ENCODE measurements around the gene FBXL19.
"Not testable (repeated sequence)": the region's sequence is repeated elsewhere in the genome, so short reads cannot be mapped to it uniquely, and the experiment has no call there.

FBXL19 gene

DNA sequence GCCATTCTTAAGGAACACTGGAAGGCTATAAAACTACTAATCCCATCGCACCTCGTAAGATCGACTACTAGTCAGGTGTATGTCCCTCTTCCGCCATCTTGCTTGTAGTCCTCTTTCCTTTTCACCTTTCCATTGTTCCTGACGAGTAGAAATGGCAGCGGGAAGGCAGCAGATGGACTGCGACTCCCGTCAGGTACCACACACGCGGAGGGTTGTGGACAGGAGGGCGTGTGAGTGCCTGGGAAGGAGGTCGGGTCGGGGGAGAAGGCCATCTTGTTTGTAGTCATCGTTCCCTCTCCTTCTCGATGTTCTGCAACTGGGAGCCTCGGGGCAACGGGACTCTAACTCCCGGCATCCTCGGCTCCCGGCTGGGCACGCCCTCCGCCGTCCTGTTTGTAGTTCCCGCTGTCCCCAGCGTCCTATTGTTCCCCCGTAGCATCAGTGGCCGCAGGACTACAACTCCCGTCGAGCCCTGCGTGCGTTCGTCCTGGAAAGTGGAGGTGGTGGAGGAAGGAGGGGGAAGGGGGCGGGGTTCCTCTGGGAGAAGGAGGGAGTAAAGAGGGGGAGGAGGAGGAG is 324 bp upstream of the FBXL19 start:
- peak; percentile 99 for DNase-seq

DNA sequence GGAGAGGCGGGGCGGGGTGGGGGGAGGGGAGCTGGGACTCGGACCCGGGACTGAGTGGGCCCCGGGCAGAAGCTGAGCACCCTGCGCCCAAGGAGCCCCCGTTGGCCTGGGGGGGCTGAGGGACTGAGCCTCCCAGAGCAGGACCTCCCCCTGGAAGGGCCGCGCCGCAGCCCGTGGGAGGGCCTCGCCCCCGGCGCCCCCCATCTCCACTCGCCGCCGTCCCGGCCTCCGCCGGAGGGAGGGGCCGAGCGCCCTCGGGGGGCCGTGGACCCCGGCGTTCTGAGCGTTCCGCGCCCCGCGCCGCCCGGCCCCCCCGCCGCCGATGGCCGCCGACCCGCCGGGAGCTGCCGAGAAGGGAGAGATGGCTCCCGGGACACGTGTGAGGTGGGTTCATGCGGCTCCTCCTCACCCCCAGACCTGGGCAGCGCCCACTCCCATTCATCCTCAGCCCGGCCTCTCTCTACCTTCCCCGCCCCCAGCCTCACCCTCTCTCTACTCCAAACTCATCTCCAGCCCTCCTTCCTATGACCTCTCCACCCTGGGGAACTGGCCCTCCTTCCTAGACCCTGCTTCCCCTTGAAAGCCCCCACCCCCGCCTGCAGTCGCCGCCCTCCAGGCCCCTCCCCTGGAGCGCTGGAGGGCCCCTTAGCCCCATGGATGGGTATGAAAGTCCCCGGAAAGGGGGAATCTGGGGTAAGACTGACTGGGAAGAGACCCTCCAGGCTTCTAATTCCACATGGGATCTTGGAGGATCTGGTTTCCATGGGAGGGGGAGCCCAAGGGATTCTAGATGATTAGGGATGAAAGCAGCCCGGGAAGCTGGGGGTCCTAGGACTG is 922 bp downstream of the FBXL19 start:
- no peak for DNase-seq

DNA sequence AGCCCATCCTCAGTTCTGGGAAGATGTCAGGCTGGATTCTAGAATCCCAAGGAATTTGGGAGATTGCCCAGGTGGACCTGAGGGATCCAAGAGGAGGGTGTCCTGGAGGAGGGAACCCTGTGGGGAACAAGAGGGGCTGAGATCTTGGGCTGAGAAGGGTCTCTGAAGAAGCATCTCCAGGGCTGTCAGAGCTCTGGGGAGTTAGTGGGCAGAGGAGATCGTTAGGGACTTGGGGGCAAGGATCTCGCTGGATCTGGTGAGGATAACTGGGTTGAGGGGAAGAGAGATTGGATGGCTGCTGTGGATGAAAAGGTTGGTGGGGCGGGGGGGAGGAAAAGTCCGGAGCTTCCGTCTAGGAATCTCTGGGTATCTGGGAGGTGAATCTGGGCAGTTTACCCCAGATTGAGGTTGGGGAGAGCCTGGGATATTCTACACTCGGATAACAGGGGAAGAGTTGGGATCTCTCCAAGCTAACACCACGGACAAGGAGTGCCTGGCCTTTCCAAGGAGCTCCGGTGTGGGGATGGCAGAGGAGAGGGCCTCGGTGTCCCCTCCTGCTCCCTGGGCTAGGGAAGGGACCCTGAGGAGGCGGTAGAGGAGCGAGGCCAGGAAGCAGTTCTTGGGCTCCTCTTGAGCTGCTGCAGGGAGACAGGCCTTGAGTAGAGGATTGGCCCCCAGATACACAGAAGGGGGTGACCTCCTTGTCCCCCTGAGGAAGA is 1.7 kb downstream of the FBXL19 start:
- DNase-seq: no peak

DNA sequence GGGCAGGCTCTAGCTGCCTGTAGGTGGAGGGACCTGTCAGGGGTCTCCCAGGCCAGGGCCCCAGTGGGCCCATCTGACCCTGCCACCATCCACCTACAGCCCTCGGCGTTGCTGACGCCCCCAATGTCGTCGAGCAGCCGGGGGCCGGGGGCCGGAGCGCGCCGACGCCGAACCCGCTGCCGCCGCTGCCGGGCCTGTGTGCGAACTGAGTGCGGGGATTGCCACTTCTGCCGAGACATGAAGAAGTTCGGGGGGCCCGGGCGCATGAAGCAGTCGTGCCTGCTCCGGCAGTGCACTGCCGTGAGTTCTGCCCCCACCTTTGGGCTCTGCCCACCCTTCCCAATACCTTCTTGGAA is 2.2 kb downstream of the FBXL19 start:
- DNase-seq: no peak

DNA sequence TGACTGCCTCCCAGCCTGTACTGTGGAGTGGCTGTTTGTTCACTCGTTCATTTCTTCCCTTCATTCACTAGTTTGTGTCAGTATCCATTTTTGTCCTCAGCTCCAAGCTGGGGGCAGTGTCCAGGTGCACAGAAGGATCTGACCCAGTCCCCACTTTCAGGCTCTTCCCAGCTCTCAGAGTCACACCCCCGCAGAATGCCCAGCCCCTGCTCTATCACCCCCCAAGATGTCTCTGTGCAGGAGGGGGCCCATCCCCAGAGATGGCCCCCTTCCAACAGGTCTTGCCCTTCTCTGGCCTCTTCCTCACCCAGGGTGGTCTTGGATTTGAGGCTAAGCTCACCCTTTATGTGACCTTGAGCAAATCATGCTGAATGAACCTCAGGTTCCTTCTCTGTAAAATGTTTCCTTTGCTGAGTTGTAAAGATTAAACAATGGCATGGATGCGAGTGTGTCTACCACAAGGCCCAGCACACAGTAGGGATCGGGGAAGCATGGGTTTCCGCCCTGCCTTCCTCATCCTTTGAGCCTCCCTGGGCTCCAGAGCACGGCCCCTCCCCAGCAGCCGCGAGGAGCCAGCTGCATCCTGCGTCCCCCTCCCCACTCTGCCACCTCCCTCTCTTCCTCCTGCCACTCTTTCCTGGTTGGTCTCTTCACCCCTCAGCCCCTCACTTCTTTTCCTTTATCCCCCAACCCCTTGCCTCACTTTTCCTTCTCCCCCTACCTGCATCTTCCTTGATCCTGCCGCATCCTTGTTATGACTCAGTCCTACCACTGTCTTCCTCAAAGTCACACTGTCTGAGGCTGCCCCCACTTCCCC is 2.8 kb downstream of the FBXL19 start:
- no peak for DNase-seq

DNA sequence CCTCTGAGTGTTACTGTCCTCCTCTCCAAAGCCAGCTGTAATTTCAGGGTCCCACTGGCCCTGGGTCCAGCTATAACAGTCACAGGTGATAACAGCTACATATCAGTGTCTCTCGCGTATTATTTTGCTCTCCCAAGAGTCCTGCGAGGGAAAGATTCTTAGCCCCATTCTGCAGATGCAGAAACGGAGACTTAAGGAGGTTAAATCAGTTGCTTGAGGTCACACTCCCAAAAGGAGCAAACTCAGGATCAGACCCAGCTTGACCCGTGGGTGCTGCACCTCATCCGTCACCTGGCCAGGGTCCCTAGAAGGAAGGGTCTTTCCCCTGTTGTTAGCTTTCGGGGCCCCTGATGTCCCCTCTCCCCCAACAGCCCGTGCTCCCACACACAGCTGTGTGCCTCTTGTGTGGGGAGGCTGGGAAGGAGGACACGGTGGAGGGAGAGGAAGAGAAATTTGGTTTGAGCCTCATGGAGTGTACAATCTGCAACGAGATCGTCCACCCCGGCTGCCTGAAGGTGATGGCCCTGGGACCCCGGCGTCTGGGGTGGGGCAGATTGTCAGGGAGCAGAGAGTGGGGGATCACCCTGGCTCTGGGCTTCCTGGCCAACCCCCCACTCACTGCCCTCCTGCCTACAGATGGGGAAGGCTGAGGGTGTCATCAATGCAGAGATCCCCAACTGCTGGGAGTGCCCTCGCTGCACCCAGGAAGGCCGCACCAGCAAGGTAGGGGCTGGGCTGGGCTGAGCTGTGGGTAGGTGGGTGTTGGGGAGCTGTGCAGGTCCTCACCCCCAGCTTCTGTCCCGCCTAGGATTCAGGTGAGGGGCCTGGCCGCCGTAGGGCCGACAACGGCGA is 3.8 kb downstream of the FBXL19 start:
- DNase-seq: no peak

DNA sequence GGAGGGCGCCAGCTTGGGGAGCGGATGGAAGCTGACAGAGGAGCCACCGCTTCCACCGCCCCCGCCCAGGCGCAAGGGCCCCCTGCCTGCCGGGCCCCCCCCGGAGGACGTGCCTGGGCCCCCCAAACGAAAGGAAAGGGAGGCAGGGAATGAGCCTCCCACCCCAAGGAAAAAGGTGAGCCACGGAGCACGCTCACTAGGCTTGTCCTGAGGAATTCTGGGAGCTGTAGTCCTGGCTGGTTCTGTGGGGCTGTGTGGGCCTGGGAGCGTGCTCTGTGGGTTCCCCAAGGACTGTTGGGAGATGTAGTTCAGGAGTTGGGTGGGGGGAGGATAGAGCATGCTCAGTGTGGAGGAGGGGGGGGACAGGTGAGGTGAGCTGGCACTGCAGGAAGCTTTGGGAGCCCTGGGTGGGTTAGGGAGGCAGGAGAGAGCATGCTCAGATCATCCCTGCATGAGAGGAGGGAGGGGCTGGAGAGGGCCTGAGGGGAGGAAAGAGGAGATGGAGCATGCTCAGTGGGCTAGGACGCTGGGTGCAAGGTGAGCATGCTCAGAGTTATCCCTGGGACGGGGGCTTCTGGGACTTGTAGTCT is 4.5 kb downstream of the FBXL19 start:
- DNase-seq: no peak

DNA sequence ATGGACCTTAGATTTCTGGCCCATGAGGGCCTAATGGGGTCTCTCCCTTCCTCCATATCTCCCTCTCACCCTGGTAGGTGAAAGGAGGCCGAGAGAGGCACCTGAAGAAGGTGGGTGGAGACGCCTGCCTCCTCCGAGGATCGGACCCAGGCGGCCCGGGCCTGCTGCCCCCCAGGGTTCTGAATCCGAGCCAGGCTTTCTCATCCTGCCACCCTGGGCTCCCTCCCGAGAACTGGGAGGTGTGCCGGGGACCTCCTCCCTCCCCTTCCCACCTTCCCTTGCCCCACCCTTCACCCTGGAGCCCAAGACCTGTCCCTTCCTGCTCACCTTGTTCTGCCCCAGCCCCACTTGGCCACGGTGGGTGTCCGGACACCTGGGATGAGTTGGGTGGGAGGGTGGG is 5.0 kb downstream of the FBXL19 start:
- no peak for DNase-seq

DNA sequence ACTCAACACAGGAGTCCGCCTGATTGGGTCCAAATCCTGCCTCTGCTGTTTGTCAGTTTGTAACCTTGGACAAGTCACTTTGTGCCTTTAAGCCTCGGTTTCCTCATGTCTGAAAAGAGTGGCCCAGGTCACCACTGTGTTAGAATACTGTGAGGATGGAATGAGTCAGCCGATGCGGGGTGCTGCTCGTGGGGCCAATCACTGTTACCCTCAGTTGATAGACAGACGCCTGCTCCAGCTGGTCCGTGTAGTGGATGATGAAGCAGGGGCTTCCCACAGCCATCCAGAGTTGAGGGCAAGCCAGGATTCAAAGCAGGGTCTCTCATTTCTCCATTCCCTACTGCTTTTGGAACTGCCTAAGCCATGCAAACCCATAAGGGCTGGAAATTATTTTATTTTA is 5.8 kb downstream of the FBXL19 start:
- DNase-seq: no peak

DNA sequence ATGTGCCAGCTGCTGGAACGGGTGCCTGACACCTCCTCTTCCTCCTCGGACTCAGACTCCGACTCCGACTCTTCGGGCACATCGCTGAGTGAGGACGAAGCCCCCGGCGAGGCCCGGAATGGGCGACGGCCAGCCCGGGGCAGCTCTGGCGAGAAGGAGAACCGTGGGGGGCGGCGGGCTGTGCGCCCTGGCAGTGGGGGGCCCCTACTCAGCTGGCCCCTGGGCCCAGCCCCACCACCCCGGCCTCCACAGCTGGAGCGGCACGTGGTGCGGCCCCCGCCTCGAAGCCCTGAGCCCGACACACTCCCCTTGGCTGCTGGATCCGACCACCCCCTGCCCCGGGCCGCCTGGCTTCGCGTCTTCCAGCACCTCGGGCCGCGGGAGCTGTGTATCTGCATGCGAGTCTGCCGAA is 6.8 kb downstream of the FBXL19 start:
- no peak for DNase-seq

DNA sequence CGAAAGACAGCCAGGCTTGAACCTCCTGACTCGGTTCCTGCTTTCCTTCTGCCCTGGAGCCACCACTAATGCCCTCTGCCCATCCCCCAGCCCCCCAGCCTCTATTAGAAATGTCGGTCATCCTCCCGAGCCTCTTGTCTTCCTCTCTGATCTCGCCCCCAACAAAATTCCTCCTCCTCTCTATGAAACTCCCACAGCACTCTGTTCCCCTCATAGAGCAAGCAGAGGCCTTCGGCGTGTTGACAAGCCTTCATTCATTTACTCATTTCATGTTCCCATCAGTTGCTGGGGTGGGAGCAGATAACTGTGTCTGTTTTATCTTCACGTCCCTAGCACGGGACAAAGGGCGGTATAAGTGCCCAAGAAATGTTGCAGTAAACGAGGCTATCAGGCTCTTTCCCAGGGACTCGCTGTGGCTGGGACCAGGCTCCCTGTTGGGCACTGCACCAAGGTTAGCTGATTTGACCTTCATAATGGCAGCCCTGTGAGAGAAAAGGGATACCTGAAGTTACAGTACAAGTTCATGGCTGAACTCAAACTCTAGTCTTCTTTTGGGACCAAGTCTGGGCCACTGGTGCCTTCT is 7.8 kb downstream of the FBXL19 start:
- no peak for DNase-seq

DNA sequence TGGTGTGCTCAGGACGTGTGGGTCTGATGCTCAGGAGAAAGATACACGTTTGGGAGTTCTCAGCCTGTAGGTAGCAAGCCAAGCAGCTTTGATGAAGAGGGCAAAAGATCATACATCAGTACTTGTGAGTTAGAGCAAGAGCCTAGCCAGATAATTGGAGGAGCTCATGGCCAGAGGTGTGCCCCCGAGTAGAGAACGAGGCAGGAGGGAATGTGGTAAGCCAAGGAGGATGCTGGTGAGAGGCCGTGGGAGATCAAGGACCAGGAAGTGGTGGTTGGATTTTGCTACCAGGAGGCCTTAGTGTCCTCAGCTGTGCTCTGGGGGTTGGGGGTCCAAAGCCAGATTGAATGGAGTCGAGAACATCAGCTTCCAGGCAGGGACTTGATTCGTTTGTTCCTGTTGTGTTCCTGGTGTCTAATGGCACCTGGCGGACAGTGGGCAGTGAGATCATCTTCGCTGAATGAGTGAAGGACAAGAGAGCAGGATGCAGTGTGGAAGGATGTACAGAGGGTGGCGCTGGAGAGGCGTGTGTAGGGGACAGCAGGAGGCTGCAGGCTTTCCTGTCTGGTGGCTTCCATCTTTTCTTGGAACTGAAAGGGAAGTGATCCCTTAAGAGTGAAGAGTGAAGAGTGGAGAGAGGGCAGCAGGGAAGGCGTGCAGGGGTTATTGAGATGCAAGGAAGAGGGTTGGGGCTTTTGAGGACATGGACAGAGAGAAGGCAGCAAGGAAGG is 11.6 kb downstream of the FBXL19 start:
- peak; percentile 45 for DNase-seq

DNA sequence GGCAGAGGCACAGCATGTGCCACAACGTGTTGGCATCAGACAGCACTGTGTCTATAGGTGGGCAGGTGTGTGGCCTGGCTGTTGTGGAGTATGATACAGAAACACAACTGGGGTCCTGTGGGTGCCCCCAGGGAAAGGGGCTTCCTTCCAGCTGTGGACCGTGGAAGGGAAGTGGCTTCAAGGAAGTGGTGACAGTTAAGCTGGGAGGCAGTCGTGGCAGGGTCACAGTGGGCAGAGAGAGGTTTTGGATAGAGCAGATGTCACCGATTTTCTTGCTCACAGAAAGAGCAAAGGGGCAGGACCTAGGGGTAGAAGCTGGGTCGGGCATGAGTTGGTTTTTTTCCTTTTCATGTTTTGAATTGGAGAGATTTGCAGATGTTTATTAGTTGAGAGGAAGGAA is 14.3 kb downstream of the FBXL19 start:
- peak; percentile 44 for DNase-seq

DNA sequence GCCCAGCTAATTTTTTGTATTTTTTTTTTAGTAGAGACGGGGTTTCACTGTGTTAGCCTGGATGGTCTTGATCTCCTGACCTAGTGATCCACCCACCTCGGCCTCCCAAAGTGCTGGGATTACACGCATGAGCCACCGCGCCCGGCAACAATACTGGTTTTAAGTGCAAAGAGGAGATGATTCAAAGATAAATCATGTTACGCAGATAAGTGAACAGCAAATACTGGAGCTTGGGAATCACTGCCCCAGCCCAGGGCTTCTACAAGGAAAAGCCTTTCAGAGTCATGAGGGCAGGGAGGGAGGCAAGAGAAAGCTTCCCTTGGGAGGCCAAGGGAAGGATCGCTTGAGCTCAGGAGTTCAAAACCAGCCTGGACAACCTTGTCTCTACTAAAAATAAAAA is 16.2 kb downstream of the FBXL19 start:
- DNase-seq: not testable (repeated sequence)

DNA sequence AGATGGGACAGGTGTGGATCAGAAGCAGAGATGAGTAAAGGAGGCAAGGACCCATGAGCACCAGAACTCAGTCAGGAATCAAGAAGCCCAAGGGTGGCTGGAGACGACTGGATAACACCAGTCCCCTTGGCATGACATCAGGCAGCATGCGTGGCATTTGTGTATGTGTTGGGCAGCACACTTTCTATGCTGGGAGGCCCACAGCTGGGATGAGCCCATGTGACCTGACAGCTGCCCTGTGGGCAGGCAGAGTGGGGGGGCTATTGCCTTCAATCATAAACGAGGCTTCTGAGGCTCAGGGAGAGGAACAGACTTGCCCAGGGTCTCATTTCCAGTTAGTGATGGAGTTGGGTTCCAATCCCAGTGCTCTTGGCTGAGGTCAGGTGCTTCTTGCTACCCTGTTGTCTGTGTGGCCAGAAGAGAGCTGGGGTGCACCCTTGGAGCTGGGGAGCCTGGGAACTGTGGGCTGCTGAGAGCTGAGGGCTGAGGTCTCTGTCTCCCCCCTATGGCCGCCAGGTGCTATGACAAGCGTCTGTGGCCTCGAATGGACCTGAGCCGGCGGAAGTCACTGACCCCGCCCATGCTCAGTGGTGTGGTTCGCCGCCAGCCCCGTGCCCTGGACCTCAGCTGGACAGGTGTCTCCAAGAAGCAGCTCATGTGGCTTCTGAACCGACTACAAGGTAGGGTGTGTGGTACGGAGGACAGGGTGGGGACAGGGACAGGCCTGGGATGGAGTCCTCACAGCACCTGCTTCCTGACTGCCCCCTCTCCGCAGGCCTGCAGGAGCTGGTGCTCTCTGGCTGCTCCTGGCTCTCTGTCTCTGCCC is 18.4 kb downstream of the FBXL19 start:
- DNase-seq: peak; percentile 7

DNA sequence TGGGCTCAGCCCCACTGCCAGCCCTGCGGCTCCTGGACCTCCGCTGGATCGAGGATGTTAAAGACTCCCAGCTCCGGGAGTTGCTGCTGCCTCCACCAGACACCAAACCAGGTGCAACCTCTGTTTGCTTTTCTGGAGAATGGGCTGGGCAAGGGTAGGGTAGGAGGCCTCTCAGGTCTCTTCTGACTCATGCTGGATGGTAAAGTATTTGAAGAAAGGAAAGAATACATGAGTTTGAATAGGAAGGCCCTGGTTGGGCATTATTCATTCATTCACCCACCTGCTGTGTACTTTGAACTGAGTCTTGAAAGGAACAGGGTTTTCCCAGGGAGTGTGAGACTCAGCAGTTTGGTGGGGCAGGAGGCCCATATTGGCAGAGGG is 19.0 kb downstream of the FBXL19 start:
- DNase-seq: no peak

DNA sequence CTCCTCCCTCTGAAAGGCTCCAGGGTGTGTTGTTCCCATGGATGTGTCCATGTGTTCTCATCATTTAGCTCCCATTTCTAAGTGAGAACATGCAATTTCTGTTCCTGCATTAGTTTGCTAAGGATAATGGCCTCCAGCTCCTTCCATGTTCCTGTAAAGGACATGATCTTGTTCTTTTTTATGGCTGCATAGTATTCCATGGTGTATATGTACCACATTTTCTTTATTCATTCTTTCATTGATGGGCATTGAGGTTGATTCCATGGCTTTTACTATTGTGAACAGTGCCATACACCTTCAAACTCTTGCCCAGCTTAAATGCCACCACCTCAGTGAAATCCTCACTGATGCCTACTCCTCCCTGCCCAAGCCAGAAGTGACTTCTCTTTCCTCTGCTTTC is 21.0 kb downstream of the FBXL19 start:
- no peak for DNase-seq

DNA sequence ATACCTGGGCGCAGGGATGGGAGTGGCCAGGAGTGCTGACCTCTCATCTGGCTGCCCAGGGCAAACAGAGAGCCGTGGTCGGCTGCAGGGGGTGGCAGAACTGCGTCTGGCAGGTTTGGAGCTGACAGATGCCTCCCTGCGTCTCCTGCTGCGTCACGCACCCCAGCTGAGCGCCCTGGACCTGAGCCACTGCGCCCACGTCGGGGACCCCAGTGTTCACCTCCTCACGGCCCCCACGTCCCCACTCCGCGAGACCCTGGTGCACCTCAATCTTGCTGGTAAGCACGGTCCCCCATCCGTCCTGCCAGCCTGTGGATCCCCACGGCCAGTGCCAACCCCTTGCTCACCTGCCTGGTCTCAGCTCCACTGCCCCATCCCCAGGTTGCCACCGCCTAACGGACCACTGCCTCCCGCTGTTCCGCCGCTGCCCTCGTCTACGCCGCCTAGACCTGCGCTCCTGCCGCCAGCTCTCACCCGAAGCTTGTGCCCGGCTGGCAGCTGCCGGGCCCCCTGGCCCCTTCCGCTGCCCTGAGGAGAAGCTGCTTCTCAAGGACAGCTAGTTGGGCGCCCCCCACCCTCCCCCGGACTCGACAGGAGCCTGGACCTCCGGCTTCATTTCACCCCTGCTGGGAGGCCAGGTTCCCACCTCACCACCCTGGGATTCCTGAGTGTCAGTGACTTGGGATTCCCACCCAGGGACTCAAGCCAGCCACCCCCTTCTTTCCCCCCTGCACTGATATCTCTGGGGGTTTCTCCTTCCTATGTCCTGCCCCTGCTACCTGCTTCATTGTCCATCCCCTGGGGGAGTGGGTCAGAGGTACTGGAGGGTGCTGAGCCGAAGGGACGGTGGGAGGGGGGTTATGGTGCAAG is 23.5 kb downstream of the FBXL19 start:
- DNase-seq: no peak

DNA sequence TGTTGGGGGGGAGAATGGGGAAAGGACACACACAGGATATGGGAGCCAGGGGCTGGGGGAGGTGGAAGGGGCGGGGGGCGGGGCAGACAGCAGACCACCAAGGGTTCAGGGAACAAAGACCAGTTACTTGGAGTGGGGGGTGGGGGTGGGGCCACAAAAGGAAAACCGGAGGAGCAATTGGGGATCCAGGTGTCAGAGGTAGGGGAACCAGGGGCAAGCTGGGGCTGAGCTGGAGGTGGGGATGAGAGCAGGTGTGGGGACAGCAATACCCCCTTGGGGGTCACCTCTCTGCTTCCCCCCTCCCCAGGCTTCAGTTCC is 24.1 kb downstream of the FBXL19 start:
- DNase-seq: no peak

All from GDM1 (cell line).